IMR-90 (cell line): ENCODE data around the gene NME2. TPM values are rescaled to one million over a fixed set of nuclear protein-coding genes. Genes with fewer than 3 reads are reported as not detected.

Experiments
- ATAC-seq: fragments of 200-7000 bp; cut with Tn5 transposase; 2 replicates; pipeline ENCODE4 v1.9.1; 2020; ENCODE audit warnings: low read depth, mild to moderate bottlenecking, moderate library complexity
- BruUV-seq: library from RNA; stranded (reverse); fragments of 400-500 nt; replicated peaks from 2 replicates; lab custom pipeline; 2021; lab: Mats Ljungman, UMichigan
- CTCF ChIA-PET: fragments of 300-600 bp; formaldehyde crosslinking; extraction: SDS; loops from one replicate; lab custom pipeline; 2021; ENCODE audit warnings: antibody characterized with exemption; lab: Yijun Ruan, JAX
- POLR2A ChIA-PET: fragments of 300-600 bp; sonication (Branson Sonifier 250); formaldehyde crosslinking; loops from one replicate; lab custom pipeline; 2022; ENCODE audit warnings: antibody characterized with exemption; ENCODE audit not compliant: unreplicated experiment; lab: Charles Lee
- DNase-seq: peaks from one replicate; pipeline ENCODE4 v3.0.0; 2013
- H2AFZ ChIP-seq: replicated peaks from 2 replicates; pipeline ENCODE3; 2013; ENCODE audit warnings: low read length, mild to moderate bottlenecking; ENCODE audit not compliant: poor library complexity
- H2AK5ac ChIP-seq: 2 replicates; pipeline ENCODE4 v1.6.1; 2013; ENCODE audit warnings: low read depth, low read length, inconsistent platforms
- H2AK9ac ChIP-seq: replicated peaks from 2 replicates; pipeline ENCODE3; 2013; ENCODE audit warnings: mild to moderate bottlenecking, low read depth, low read length, moderate library complexity; ENCODE audit not compliant: poor library complexity
- H2BK120ac ChIP-seq: 2 replicates; pipeline ENCODE4 v1.6.1; 2013; ENCODE audit warnings: low read depth, low read length, inconsistent platforms
- H2BK15ac ChIP-seq: 3 replicates; pipeline ENCODE4 v1.6.1; 2013; ENCODE audit warnings: low read depth, low read length, inconsistent platforms
- H2BK20ac ChIP-seq: 2 replicates; pipeline ENCODE4 v1.6.1; 2013; ENCODE audit warnings: low read depth, mild to moderate bottlenecking, inconsistent platforms, low read length, moderate library complexity
- H2BK5ac ChIP-seq: 2 replicates; pipeline ENCODE4 v1.6.1; 2013; ENCODE audit warnings: mild to moderate bottlenecking, low read depth, low read length, inconsistent platforms; ENCODE audit not compliant: poor library complexity, severe bottlenecking
- H3K14ac ChIP-seq: replicated peaks from 2 replicates; pipeline ENCODE4 v1.6.1; 2013; ENCODE audit warnings: low read depth, low read length, inconsistent platforms
- H3K18ac ChIP-seq: 2 replicates; pipeline ENCODE4 v1.6.1; 2013; ENCODE audit warnings: low read depth, low read length, control low read depth
- H3K23ac ChIP-seq: 2 replicates; pipeline ENCODE4 v1.6.1; 2013; ENCODE audit warnings: low read depth, low read length, inconsistent platforms
- H3K27ac ChIP-seq: 2 replicates; pipeline ENCODE4 v1.5.1; 2013; ENCODE audit warnings: mild to moderate bottlenecking, control low read depth, low read length; ENCODE audit not compliant: insufficient read depth
- H3K27me3 ChIP-seq: 2 replicates; pipeline ENCODE4 v1.6.1; 2013; ENCODE audit warnings: low read length; ENCODE audit not compliant: control insufficient read depth, insufficient read depth
- H3K36me3 ChIP-seq: 2 replicates; pipeline ENCODE4 v1.6.1; 2013; ENCODE audit warnings: low read length, mixed read lengths; ENCODE audit not compliant: control insufficient read depth, insufficient read depth
- H3K4ac ChIP-seq: 2 replicates; pipeline ENCODE4 v1.6.1; 2013; ENCODE audit warnings: low read depth, low read length, inconsistent platforms
- H3K4me1 ChIP-seq: 2 replicates; pipeline ENCODE4 v1.6.1; 2013; ENCODE audit warnings: low read length, mixed read lengths; ENCODE audit not compliant: control insufficient read depth, insufficient read depth
- H3K4me2 ChIP-seq: 2 replicates; pipeline ENCODE4 v1.6.1; 2013; ENCODE audit warnings: low read depth, mild to moderate bottlenecking, control low read depth, low read length, moderate library complexity
- H3K4me3 ChIP-seq: 2 replicates; pipeline ENCODE4 v1.5.1; 2013; ENCODE audit warnings: low read depth, mild to moderate bottlenecking, control low read depth, low read length, moderate library complexity; ENCODE audit not compliant: insufficient read depth
- H3K56ac ChIP-seq: 2 replicates; pipeline ENCODE4 v1.6.1; 2013; ENCODE audit warnings: low read length, inconsistent platforms; ENCODE audit not compliant: insufficient read depth; ENCODE audit errors: extremely low read depth
- H3K79me1 ChIP-seq, 2 experiments: 2 replicates each; pipeline ENCODE4 v1.6.1; 2013; ENCODE audit warnings: low read length in 2 of 2, inconsistent platforms in 1 of 2, low read depth in 1 of 2
- H3K9ac ChIP-seq: 2 replicates; pipeline ENCODE4 v1.6.1; 2013; ENCODE audit warnings: low read depth, low read length, control low read depth
- H3K9me1 ChIP-seq: 2 replicates; pipeline ENCODE4 v1.6.1; 2013; ENCODE audit warnings: low read length, inconsistent platforms; ENCODE audit not compliant: insufficient read depth
- H3K9me3 ChIP-seq: 2 replicates; pipeline ENCODE4 v1.6.1; 2013; ENCODE audit warnings: low read length; ENCODE audit not compliant: control insufficient read depth, insufficient read depth
- H4K20me1 ChIP-seq: 2 replicates; pipeline ENCODE4 v1.6.1; 2013; ENCODE audit warnings: low read length, inconsistent platforms; ENCODE audit not compliant: insufficient read depth
- H4K5ac ChIP-seq: 2 replicates; pipeline ENCODE4 v1.6.1; 2013; ENCODE audit warnings: mild to moderate bottlenecking, low read depth, low read length, control low read depth
- H4K8ac ChIP-seq, 2 experiments: 2 replicates each; pipeline ENCODE4 v1.6.1; 2013; ENCODE audit warnings: low read depth in 2 of 2, low read length in 2 of 2, control low read depth in 1 of 2, inconsistent platforms in 1 of 2
- H4K91ac ChIP-seq: 2 replicates; pipeline ENCODE4 v1.6.1; 2013; ENCODE audit warnings: low read depth, low read length, inconsistent platforms; ENCODE audit not compliant: insufficient read depth
- CTCF ChIP-seq: conservative IDR thresholded peaks from 2 replicates; pipeline ENCODE4 v1.5.1; 2012; ENCODE audit warnings: mild to moderate bottlenecking, low read depth, low read length, improper control_type of control experiment
- FOS ChIP-seq: fragments of 150-350 bp; IDR thresholded peaks from 2 replicates; pipeline ENCODE4 v1.6.1; 2016; ENCODE audit warnings: low read depth, low read length
- MAFK ChIP-seq: IDR thresholded peaks from 2 replicates; pipeline ENCODE4 v1.6.1; 2012; ENCODE audit warnings: low read depth, low read length, improper control_type of control experiment
- MAZ ChIP-seq: IDR thresholded peaks from 2 replicates; pipeline ENCODE4 v1.6.1; 2012; ENCODE audit warnings: low read depth, mild to moderate bottlenecking, low read length, improper control_type of control experiment, moderate library complexity, borderline replicate concordance
- NFE2L2 ChIP-seq: fragments of 150-350 bp; IDR thresholded peaks from 2 replicates; pipeline ENCODE4 v1.6.1; 2016; ENCODE audit warnings: low read depth, mild to moderate bottlenecking, low read length
- RAD21 ChIP-seq: IDR thresholded peaks from 2 replicates; pipeline ENCODE4 v1.6.1; 2012; ENCODE audit warnings: low read length, improper control_type of control experiment
- RCOR1 ChIP-seq: IDR thresholded peaks from 2 replicates; pipeline ENCODE4 v1.6.1; 2012; ENCODE audit warnings: mild to moderate bottlenecking, low read length, improper control_type of control experiment; ENCODE audit not compliant: insufficient replicate concordance
- RFX5 ChIP-seq: IDR thresholded peaks from 2 replicates; pipeline ENCODE4 v1.8.0; 2012; ENCODE audit warnings: low read depth, mild to moderate bottlenecking, low read length, moderate library complexity
- SMC3 ChIP-seq: fragments of 150-350 bp; IDR thresholded peaks from 2 replicates; pipeline ENCODE4 v1.6.1; 2016; ENCODE audit warnings: low read depth, mild to moderate bottlenecking, antibody characterized with exemption, low read length, moderate library complexity
- WGBS, 2 experiments: methylation state at CpG; one replicate each; pipeline versions ENCODE4 v1.1.5 to v1.1.7; 2013; ENCODE audit warnings: missing lambda C conversion rate in 2 of 2; ENCODE audit not compliant: insufficient read length in 1 of 2; ENCODE audit errors: extremely low coverage in 2 of 2; 5-methylcytosine and 5-hydroxymethylcytosine counted together
- dilution Hi-C: fragments of 300-500 bp; cut with HindIII; formaldehyde crosslinking; loops from one replicate; pipeline ENCODE4 v1.14.3; 2018; ENCODE audit warnings: low sequenced_read_pairs; ENCODE audit not compliant: unreplicated experiment
- in situ Hi-C: fragments of 300-500 bp; cut with MboI; formaldehyde crosslinking; loops from 3 replicates; pipeline ENCODE4 v1.14.3; 2019; ENCODE audit warnings: low sequenced_read_pairs, inconsistent platforms, mixed read lengths
- intact Hi-C: fragments of 100-400 bp; cut with micrococcal nuclease; formaldehyde crosslinking; loops from 2 replicates; pipeline ENCODE4 v1.10.0; 2022
- polyA plus RNA-seq, 3 experiments: library from polyadenylated mRNA; depleted of rRNA; stranded (reverse); fragments of >200 nt; gene quantifications; 2 replicates each; pipeline ENCODE4 v1.2.3, GENCODE V29; 2012; ENCODE audit warnings: low replicate concordance in 1 of 3
- total RNA-seq: library from RNA; depleted of rRNA; stranded (reverse); fragments of >200 nt; gene quantifications from 2 replicates; pipeline ENCODE4 v1.2.3, GENCODE V29; 2012
- TF ChIP-seq, protein P1 (sequence below): fragments of 150-350 bp; IDR thresholded peaks from 2 replicates; pipeline ENCODE4 v1.6.1; 2016; ENCODE audit warnings: low read depth, mild to moderate bottlenecking, low read length, moderate library complexity, borderline replicate concordance

NME2 gene
- total and polyA plus RNA-seq, 2 of the 4 experiments (the other 2 are of a cell fraction): 824 to 912 TPM

DNA sequence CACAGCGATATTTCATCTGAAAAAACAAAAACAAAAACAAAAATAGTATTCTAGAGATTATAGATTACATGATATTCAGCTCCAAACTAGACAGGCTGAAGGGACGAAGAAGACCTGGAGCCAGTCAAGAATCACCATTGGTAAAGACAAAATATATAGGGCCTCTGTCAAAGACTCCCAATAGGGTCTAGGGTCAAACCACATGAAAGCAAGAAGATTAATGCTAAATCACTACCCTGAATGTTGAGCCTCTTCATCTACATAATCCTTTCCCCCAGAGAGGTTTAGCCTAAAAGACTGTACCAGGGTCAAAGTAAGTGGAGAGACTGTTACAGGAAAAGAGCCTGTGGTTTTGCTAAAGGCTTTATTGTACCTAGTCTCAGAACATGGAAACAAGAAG lies 23.6 kb upstream of the NME2 start:
- Histone ChIP-seq H2AK9ac (no peak overlapping the region), H3K14ac (no peak overlapping the region), H3K4me2 (no peak overlapping the region), H3K79me1 (no peaks in the 10 kb centered on the region), H4K20me1 (no peaks in the 10 kb centered on the region), H2BK20ac (no peak overlapping the region), H4K8ac (no peak overlapping the region), H3K4me3 (no peak overlapping the region), H4K5ac (no peak overlapping the region), H4K91ac (no peak overlapping the region), H3K36me3 (no peaks in the 10 kb centered on the region), H3K56ac (no peak overlapping the region), H3K9me1 (peaks cover 4% of the 10 kb centered on the region; the same call in 1 of the 2 replicates), H2BK120ac (no peak overlapping the region), H3K4me1 (no peaks in the 10 kb centered on the region), H3K9me3 (no peaks in the 10 kb centered on the region), H3K9ac (no peak overlapping the region), H3K4ac (no peak overlapping the region), H3K23ac (no peak overlapping the region), H3K27ac (no peak overlapping the region), H3K18ac (no peak overlapping the region), H2BK15ac (no peak overlapping the region), H2BK5ac (no peak overlapping the region), H3K27me3 (no peaks in the 10 kb centered on the region), H2AK5ac (no peak overlapping the region), H2AFZ (no peak overlapping the region)
- TF ChIP-seq RFX5 (no peak), NFE2L2 (no peak), RAD21 (no peak), MAZ (no peak), MAFK (no peak), CTCF (no peak), FOS (no peak), RCOR1 (no peak), SMC3 (no peak)
- TF ChIP-seq, protein P1, sequence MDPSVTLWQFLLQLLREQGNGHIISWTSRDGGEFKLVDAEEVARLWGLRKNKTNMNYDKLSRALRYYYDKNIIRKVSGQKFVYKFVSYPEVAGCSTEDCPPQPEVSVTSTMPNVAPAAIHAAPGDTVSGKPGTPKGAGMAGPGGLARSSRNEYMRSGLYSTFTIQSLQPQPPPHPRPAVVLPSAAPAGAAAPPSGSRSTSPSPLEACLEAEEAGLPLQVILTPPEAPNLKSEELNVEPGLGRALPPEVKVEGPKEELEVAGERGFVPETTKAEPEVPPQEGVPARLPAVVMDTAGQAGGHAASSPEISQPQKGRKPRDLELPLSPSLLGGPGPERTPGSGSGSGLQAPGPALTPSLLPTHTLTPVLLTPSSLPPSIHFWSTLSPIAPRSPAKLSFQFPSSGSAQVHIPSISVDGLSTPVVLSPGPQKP: no peak
- intact Hi-C loops: no loop called here
- no peak for DNase-seq
- ChIA-PET POLR2A (no interaction called here), CTCF (interaction anchor here (1.5 kb wide), 1 partner anchor 10 kb away, joined by 5 read pairs; the partner anchor contains the start of gene NME1)
- no TSS peak for BruUV-seq
- no CpG with 5 or more reads among the region's 2 CpGs for WGBS, 2 experiments
- dilution Hi-C loops: no loop called here
- in situ Hi-C loops: loop anchor here (10.0 kb wide), 1 partner anchor 278 kb away; the partner anchor contains the start of gene TOB1
- ATAC-seq: no peak
